Stimulated activated CD8-positive, alpha-beta memory T cell treated with anti-CD3 and anti-CD28 coated beads, Interleukin-12 subunit alpha, Interleukin-12 subunit beta, amount 100 ng/mL, for 24 hours (primary cell): ENCODE results near the gene SEC16A.
A peak's percentile ranks its signal among the peaks of the same experiment; 100 is the strongest.
"Not testable (repeated sequence)": the region's sequence is repeated elsewhere in the genome, so short reads cannot be mapped to it uniquely, and the experiment has no call there.

Experiments
- DNase-seq: peaks from one replicate; pipeline ENCODE4 v3.0.0-alpha.2; 2020; ENCODE audit errors: extremely low read depth

The SEC16A gene

GRCh38 chr9:136438548-136439480 lies 44.0 kb downstream of the SEC16A start:
- DNase-seq, result peak; percentile 33

GRCh38 chr9:136437839-136438547 lies 44.8 kb downstream of the SEC16A start:
- no peak for DNase-seq

GRCh38 chr9:136437430-136437829 lies 45.4 kb downstream of the SEC16A start:
- no peak for DNase-seq

GRCh38 chr9:136436055-136436634 lies 46.7 kb downstream of the SEC16A start:
- no peak for DNase-seq

- no peak for DNase-seq
Observed at GRCh38 chr9:136434580-136435169, 48.2 kb downstream of the SEC16A start.

- DNase-seq, result no peak
Observed at GRCh38 chr9:136433849-136434579, 48.8 kb downstream of the SEC16A start.

- DNase-seq, result no peak
Observed at GRCh38 chr9:136433043-136433715, 49.7 kb downstream of the SEC16A start.

GRCh38 chr9:136432591-136432990 lies 50.2 kb downstream of the SEC16A start:
- DNase-seq, result no peak

GRCh38 chr9:136431782-136432350 lies 51.0 kb downstream of the SEC16A start:
- no peak for DNase-seq

GRCh38 chr9:136430588-136431234 lies 52.1 kb downstream of the SEC16A start:
- DNase-seq, result no peak

- DNase-seq, result no peak
Observed at GRCh38 chr9:136429683-136430491, 53.0 kb downstream of the SEC16A start.

GRCh38 chr9:136429075-136429628 lies 53.7 kb downstream of the SEC16A start:
- DNase-seq, result no peak

GRCh38 chr9:136426787-136427186 lies 56.1 kb downstream of the SEC16A start:
- DNase-seq, result no peak

- not testable (repeated sequence) for DNase-seq
Observed at GRCh38 chr9:136425367-136425766, 57.5 kb downstream of the SEC16A start.

- no peak for DNase-seq
Observed at GRCh38 chr9:136424750-136425362, 58.0 kb downstream of the SEC16A start.

- no peak for DNase-seq
Observed at GRCh38 chr9:136423432-136424146, 59.3 kb downstream of the SEC16A start.

- DNase-seq, result no peak
Observed at GRCh38 chr9:136422876-136423275, 60.0 kb downstream of the SEC16A start.

GRCh38 chr9:136421791-136422190 lies 61.0 kb downstream of the SEC16A start:
- no peak for DNase-seq
